Esophagus (tissue), 2 donors: ENCODE results near the gene NT5C1B. TPM values are rescaled to one million over a fixed set of nuclear protein-coding genes. Genes with fewer than 3 reads are reported as not detected.

ENCODE experiments used
- H3K27ac ChIP-seq, 2 donors: one replicate each; pipeline ENCODE4 v1.5.1; 2013; ENCODE audit warnings: low read depth in 2 of 2, mild to moderate bottlenecking in 2 of 2, inconsistent platforms in 1 of 2, low read length in 1 of 2, moderate library complexity in 1 of 2
- H3K27me3 ChIP-seq, 2 donors: one replicate each; pipeline ENCODE4 v1.6.1; 2013; ENCODE audit warnings: low read length in 2 of 2, control low read depth in 1 of 2, mild to moderate bottlenecking in 1 of 2; ENCODE audit not compliant: insufficient read depth in 2 of 2, control insufficient read depth in 1 of 2
- H3K36me3 ChIP-seq, 2 donors: one replicate each; pipeline ENCODE4 v1.6.1; 2013; ENCODE audit warnings: low read length in 1 of 2; ENCODE audit not compliant: control insufficient read depth in 2 of 2, insufficient read depth in 2 of 2
- H3K4me1 ChIP-seq, 2 donors: one replicate each; pipeline ENCODE4 v1.6.1; 2013; ENCODE audit warnings: low read length in 1 of 2; ENCODE audit not compliant: control insufficient read depth in 2 of 2, insufficient read depth in 2 of 2
- H3K4me3 ChIP-seq, 2 donors: one replicate each; pipeline ENCODE4 v1.5.1; 2013; ENCODE audit warnings: low read length in 2 of 2, mild to moderate bottlenecking in 2 of 2, low read depth in 1 of 2, moderate library complexity in 1 of 2
- H3K9me3 ChIP-seq, 2 donors: one replicate each; pipeline ENCODE4 v1.6.1; 2013; ENCODE audit warnings: mild to moderate bottlenecking in 2 of 2, low read depth in 1 of 2, low read length in 1 of 2, moderate library complexity in 1 of 2; ENCODE audit not compliant: control insufficient read depth in 2 of 2, insufficient read depth in 1 of 2
- WGBS, 2 donors: extraction: QIAGEN DNeasy Blood & Tissue Kit; methylation state at CpG; one replicate each; pipeline ENCODE4 v1.1.7; 2013; 5-methylcytosine and 5-hydroxymethylcytosine counted together
- polyA plus RNA-seq, 2 donors: library from polyadenylated mRNA; stranded (reverse); fragments of 200-250 nt; gene quantifications; one replicate each; pipeline ENCODE4 v1.2.3, GENCODE V29; 2013
- donor health status: healthy with polysubstance abuse.
- donor health status: Bipolar disorder and iron deficiency.

NT5C1B gene
- polyA plus RNA-seq, 2 donors, result not detected

DNA sequence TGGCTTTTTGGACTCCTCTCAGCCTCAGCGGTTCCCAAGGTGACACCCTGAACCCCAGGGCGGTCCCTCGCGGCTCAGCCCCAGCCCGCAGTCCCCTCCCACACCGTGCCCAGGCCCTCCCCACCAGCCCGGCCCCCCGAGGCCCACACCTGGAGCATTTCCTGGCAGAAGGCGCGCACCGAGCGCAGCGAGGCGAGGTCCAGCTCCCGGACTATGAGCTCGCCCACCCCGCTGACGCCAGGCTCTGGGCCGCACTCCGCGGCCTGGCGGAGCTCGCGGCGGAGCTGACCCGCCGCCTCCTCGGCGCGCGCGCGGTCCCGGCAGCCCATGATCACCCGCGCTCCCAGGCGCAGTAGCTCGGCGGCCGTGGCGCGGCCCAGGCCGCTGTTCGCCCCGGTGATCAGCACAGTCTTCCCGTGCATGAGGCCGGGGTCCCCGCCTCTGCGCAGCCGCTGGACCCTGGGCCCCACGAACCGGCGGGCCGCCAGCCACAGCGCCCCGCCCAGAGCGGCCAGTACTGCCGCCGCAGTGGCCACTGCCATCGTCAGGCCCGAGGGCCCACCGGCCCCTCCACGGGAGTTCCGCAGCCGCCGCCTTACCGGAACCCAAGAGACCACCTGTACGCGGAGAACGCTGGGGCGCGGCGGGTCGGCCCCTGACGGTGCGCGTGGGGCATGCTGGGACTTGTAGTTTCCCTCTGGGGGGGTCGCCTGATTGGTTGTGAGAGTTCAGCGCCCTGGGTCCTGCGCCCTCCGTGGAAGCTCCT is 29.2 kb downstream of the NT5C1B start, which contains the start of gene RDH14:
Gene RDH14, minus strand, starts transcription at position 623 of the 766 bp plus-strand sequence. Its CDS starts 81 bp downstream, at position 542.
- Histone ChIP-seq H3K4me3 (peak within 1 kb of the TSS; percentile 88 to 98), H3K36me3 (peaks cover 1 to 2% of the 10 kb centered on the region in 2 donors), H3K27me3 (no peaks in the 10 kb centered on the region), H3K9me3 (no peaks in the 10 kb centered on the region), H3K4me1 (no peaks in the 10 kb centered on the region), H3K27ac (peak within 1 kb of the TSS; percentile 95 to 96)
- WGBS, 2 donors, result 0 to 1% methylated on average over 70 to 81 of the region's 81 CpGs

- Histone ChIP-seq H3K4me3 (peak overlapping the region; percentile 88 to 98), H3K4me1 (no peaks in the 10 kb centered on the region), H3K27ac (peak overlapping the region; percentile 95 to 96), H3K27me3 (no peaks in the 10 kb centered on the region), H3K9me3 (no peaks in the 10 kb centered on the region), H3K36me3 (peaks cover 4% of the 10 kb centered on the region in 2 donors)
- 1% methylated on average over 11 of the region's 11 CpGs for WGBS, 2 donors
Observed at GRCh38 chr2:18559531-18560030, 29.8 kb downstream of the NT5C1B start.

- H3K27me3 ChIP-seq, result no peaks in the 10 kb centered on the region
- H3K4me3 ChIP-seq, result no peak overlapping the region
- WGBS, 2 donors, result 68 to 82% methylated on average over 1 of the region's 1 CpG
- H3K4me1 ChIP-seq, result no peaks in the 10 kb centered on the region
- no peaks in the 10 kb centered on the region for H3K9me3 ChIP-seq
- no peak overlapping the region for H3K27ac ChIP-seq
- H3K36me3 ChIP-seq, result peaks cover 4 to 7% of the 10 kb centered on the region in 2 donors
Observed at GRCh38 chr2:18558458-18558857, 30.9 kb downstream of the NT5C1B start.

- no peak overlapping the region for H3K4me3 ChIP-seq
- H3K4me1 ChIP-seq, result no peaks in the 10 kb centered on the region
- WGBS, 2 donors, result 72 to 80% methylated on average over 2 of the region's 2 CpGs
- no peaks in the 10 kb centered on the region for H3K27me3 ChIP-seq
- no peak overlapping the region for H3K27ac ChIP-seq
- H3K9me3 ChIP-seq, result no peaks in the 10 kb centered on the region
- peaks cover 4 to 7% of the 10 kb centered on the region in 2 donors for H3K36me3 ChIP-seq
Observed at GRCh38 chr2:18557121-18557520, 32.2 kb downstream of the NT5C1B start.

DNA sequence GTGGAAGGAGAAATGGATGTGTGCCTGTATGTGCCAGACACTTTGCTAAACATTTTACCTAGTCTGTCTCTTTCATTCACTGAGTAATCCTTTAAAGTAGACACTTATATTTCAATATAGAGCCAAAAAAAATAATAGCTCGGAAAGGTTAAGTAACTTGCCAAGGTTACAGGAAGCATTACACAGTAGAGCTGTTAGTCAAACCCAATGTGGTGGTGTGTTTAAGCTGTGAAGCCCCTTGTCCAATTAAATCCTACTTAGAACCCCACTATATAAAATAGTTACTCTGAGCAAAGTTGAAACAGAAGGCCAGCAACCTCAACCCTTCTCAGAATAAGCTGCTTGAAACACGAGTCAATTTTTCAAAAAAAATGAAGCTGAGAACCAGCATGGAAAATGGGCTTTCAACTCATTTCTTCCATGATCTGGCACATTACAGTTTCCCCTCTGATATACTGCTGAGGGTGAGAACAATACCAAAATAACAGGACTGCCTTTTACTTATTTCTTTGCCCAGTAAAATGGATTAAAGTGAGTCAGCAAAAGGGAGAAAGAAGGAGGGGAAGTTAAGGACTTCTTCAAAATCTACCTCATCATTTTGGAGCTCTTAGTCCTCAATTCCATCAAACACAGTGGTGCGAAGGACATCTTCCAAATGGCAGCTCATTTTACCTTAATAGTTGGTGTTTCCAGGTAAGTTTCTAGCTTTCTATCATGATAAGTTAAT is 36.9 kb downstream of the NT5C1B start:
- no peaks in the 10 kb centered on the region for H3K27me3 ChIP-seq
- peaks cover 4 to 7% of the 10 kb centered on the region in 2 donors for H3K36me3 ChIP-seq
- no peak overlapping the region for H3K27ac ChIP-seq
- H3K9me3 ChIP-seq, result no peaks in the 10 kb centered on the region
- no peak overlapping the region for H3K4me3 ChIP-seq
- H3K4me1 ChIP-seq, result no peaks in the 10 kb centered on the region
- WGBS, 2 donors, result 66 to 70% methylated on average over 3 of the region's 3 CpGs

GRCh38 chr2:18551623-18552022 is 37.7 kb downstream of the NT5C1B start:
- H3K27me3 ChIP-seq, result no peaks in the 10 kb centered on the region
- H3K9me3 ChIP-seq, result no peaks in the 10 kb centered on the region
- WGBS, 2 donors, result 78 to 88% methylated on average over 2 of the region's 2 CpGs
- no peaks in the 10 kb centered on the region for H3K4me1 ChIP-seq
- H3K4me3 ChIP-seq, result no peak overlapping the region
- peaks cover 4 to 7% of the 10 kb centered on the region in 2 donors for H3K36me3 ChIP-seq
- no peak overlapping the region for H3K27ac ChIP-seq

DNA sequence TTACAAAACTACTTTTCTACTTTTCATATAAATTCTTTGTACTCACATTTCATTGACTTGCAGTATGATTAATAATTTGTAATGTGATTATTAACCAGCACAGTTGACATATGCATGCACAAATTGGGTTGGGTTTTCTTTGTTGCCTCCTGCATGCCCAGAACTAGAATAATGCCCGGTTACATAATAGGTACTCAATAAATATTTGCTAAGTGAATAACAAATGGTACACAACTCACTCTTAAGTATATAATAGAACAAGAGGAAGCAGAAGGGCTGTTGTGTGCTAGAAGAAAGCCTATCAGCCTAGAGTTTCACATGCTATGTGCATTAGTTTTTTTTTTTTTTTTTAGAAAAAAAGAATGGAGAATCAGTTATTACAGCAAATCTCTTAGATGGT is 38.2 kb downstream of the NT5C1B start:
- WGBS, 2 donors, result 41 to 44% methylated on average over 1 of the region's 1 CpG

GRCh38 chr2:18550433-18550832 is 38.9 kb downstream of the NT5C1B start:
- 68 to 78% methylated on average over 2 of the region's 2 CpGs for WGBS, 2 donors
- H3K27ac ChIP-seq, result no peak overlapping the region
- no peaks in the 10 kb centered on the region for H3K4me1 ChIP-seq

More for the DNA sequence above, 38.2 kb downstream of the NT5C1B start:
- no peaks in the 10 kb centered on the region for H3K4me1 ChIP-seq
- no peak overlapping the region for H3K4me3 ChIP-seq
- H3K27ac ChIP-seq, result no peak overlapping the region
- no peaks in the 10 kb centered on the region for H3K27me3 ChIP-seq
- H3K9me3 ChIP-seq, result no peaks in the 10 kb centered on the region
- peaks cover 4 to 7% of the 10 kb centered on the region in 2 donors for H3K36me3 ChIP-seq

DNA sequence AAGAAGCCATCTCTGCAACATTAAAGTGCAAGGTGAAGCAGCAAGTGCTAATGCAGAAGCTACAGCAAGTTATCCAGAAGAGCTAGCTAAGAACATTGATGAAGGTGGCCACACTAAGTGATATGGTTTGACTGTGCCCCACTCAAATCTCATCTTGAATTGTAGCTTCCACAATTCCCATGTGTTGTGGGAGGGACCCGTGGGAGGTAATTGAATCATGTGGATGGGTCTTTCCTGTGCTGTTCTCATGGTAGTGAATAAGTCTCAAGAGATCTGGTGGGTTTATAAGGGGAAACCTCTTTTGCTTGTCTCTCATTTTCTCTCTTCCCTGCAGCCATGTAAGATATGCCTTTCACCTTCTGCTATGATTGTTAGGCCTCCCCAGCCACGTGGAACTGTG is 40.3 kb downstream of the NT5C1B start:
- Histone ChIP-seq H3K9me3 (no peaks in the 10 kb centered on the region), H3K27me3 (no peaks in the 10 kb centered on the region), H3K4me3 (no peak overlapping the region), H3K27ac (no peak overlapping the region), H3K36me3 (no peaks in the 10 kb centered on the region), H3K4me1 (no peaks in the 10 kb centered on the region)
- 89 to 92% methylated on average over 2 of the region's 2 CpGs for WGBS, 2 donors

More at GRCh38 chr2:18550433-18550832, 38.9 kb downstream of the NT5C1B start:
- Histone ChIP-seq H3K9me3 (no peaks in the 10 kb centered on the region), H3K27me3 (no peaks in the 10 kb centered on the region), H3K36me3 (peaks cover 4 to 7% of the 10 kb centered on the region in 2 donors), H3K4me3 (no peak overlapping the region)
